ENCODE results near the gene SNRPD2.
"Not testable (repeated sequence)": the region's sequence is repeated elsewhere in the genome, so short reads cannot be mapped to it uniquely, and the experiment has no call there.

The SNRPD2 gene

DNA sequence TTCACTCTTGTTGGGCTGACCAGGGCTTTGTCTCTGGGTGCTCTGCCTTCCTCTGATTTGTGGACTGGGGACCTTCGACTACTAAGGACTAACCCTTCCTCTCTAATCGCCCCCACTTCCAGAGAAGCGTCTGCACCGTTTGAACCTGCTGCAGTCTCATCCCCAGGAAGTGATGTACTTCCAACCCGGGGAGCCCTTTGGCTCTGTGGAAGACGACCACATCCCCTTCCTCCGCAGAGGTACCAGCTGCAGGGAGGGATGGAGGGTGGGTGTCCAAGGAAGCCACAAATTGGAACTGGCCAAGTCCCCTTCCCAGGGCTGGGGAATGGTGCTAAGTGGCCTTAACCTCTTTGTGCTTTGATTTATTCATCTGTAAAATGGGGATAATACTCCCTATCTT lies 9.9 kb upstream of the SNRPD2 start:
- no peak for DNase-seq

DNA sequence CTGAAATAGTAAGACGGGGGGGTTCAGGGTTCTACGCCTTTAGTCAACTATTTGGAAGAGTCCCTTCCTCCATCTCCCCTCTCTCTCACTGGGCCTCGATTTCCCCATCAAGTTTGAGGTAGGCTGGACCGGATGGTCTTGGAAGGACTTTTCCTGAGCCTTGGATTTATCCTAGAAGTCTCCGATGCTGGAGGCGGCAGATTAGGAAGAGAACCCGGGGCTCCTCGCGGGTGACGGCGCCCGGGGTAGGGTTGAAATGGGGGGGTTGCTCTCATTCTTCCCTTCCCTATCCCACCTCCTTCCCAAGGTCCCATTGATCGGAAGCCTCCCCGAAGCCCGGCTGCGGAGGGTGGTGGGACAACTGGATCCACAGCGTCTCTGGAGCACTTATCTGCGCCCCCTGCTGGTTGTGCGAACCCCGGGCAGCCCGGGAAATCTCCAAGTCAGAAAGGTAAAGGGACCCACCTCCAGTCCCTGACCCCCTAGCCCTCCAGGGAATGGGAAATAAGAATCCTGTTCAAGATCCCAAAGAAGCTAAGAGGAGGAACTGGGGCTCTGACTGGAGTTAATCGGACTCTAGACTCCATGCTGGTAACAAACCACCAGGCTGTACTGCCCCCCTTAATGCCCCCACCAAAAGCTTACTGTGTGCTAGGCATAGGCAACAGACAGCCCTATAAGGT lies 1.5 kb upstream of the SNRPD2 start:
- peak; percentile 69 for DNase-seq

DNA sequence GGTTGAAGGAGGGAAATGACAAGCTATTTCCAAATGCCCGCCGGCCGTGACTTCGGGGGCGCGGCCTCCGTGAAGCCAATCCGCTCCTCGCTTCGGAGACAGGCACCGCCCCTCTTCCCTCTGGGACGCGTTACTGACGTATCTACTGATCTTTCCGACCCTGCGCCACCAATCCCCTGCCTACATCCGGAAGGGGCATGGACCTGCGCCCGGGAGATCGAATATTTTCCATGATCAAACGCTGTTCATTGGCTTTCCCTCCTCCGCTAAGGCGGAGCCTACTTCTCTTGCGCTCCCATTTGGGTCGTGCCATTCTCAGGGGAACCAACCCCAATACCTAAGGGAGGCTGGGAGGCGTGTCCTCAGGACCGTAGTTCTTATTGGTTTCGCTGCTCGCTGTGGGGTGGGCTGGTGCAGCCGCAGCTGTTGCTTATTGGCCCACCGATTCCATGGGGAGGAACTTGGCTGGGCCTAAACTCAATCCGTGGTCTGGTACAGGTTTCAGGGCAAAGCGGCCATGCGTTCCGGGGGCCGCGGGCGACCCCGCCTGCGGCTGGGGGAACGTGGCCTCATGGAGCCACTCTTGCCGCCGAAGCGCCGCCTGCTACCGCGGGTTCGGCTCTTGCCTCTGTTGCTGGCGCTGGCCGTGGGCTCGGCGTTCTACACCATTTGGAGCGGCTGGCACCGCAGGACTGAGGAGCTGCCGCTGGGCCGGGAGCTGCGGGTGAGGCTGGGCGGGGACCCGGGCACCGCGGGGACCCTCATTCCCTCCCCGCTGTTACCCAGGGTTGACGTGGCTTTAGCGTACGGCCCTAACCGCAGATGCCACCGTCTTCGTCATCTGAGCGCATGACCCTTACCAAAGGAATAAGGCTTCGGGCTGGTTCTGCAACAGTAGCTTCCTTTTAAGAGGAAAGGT lies 693 bp upstream of the SNRPD2 start, which contains the start of gene QPCTL:
TSS of gene QPCTL (plus strand) at position 480 of the 919 bp plus-strand sequence. CDS start at position 518, 38 bp downstream.
- peak; percentile 100 for DNase-seq

DNA sequence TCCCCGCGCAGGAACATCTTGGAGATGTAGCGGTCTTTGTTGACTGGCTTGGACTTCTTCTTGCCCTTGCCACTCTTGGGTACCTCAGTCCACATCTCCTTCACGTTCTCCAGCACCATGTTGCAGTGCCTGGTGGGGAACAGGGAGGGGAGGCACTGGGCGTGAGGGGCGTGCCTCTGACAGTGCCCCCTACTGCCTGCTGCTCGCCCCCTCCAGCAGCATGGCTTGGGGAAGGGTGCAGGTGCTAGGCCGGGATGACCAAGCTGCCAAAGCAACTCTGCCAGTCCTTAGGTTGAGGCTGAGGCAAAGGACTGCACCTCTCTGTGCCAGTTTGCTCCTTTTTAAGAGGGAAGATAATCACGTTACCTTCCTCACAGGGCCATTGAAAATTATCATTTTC lies 4.2 kb downstream of the SNRPD2 start:
- no peak for DNase-seq

DNA sequence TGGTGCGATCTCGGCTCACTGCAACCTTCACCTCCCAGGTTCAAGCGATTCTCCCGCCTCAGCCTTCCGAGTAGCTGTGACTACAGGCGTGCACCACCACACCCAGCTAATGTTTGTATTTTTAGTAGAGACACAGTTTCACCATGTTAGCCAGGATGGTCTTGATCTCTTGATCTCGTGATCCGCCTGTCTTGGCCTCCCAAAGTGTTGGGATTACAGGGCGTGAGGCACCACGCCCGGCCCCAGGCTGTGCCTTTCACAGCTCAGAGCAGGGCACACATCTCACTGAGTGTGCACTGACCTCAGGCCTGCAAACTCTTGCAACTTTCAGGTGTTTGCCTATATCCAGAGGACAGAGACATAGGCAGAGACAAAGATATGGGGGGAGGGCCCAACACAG lies 6.7 kb downstream of the SNRPD2 start:
- not testable (repeated sequence) for DNase-seq

DNA sequence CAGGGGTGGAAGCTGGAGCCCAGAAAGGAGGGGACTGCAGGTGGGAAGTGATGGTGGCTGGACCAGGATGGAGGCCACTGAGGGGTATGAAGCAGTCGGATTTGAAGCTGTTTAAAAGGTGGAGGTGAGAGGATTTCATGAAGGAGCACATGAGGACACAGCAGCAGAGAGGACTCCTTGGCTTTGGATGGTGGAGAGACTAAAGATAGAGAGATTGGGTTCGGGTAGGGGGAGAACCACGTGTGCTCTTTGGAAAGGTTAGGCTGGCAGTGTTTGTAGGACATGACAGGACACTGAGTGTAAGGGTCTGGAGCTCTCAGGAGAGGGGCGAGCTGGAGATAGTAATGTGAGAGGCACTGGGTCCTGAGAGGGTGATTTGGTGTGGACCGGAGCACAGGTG lies 8.8 kb downstream of the SNRPD2 start:
- no peak for DNase-seq

DNA sequence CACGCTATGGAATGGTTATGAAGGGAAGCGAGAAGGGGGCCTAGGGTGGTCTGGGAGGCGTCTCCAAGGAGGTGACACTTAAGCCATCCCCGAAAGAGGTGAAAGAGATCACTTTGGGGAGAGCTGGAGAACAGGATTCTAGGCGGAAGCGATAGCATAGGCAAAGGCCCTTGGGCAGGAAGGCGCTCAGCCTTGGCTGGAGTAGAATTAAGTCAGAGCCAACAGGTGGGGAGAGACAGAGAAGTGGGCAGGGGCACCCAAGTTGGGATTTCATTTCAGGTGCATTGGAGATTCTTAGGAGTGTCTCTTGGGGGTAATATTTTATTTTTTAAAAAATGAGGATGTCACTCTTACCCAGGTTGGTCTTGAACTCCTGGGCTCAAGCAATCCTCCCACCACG lies 9.6 kb downstream of the SNRPD2 start:
- no peak for DNase-seq

DNA sequence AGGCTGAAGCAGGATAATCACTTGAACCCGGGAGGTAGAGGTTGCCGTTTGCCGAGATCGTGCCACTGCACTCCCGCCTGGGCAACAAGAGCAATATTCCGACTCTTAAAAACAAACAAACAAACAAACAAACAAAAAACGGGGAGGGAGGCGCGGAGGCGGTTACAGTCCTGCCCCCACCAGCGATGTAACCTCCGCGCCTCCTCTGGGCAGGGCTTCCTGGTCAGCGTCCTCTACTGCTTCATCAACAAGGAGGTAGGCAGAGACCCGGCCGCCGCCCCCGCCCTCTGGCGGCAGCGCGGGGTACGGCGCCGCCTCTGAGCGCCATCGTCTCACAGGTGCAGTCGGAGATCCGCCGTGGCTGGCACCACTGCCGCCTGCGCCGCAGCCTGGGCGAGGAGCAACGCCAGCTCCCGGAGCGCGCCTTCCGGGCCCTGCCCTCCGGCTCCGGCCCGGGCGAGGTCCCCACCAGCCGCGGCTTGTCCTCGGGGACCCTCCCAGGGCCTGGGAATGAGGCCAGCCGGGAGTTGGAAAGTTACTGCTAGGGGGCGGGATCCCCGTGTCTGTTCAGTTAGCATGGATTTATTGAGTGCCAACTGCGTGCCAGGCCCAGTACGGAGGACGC lies 10.2 kb downstream of the SNRPD2 start:
- peak; percentile 72 for DNase-seq

DNA sequence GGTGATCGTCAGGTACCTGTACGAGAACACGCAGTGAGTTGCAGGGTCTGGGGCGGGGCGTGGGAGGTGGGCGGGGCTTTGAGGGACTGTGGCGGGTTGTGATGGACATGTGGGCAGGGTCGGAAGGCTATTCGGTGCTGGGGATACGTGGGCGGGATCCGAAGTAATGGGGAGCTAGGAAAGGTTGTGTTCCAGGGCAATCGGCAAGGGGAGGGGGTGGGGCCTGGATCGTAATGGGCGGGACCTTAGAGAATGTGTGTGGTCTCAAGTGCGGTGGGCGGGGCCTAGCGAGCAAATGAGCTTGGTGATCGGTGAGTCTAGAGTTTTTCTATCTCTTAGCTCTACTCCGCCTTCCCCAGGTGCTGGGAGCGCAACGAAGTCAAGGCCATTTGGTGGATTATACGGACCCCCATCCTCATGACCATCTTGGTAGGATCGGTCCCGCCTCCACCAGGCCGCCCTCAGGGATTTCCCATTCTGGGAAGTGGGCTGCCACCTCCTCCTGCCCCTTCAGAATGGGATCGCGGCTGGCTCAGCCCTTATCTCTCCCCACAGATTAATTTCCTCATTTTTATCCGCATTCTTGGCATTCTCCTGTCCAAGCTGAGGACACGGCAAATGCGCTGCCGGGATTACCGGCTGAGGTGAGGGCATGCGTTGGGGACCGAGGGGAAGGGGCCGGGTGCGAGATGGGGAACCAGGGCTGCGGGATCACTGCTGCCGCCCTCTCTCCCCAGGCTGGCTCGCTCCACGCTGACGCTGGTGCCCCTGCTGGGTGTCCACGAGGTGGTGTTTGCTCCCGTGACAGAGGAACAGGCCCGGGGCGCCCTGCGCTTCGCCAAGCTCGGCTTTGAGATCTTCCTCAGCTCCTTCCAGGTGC lies 14.2 kb downstream of the SNRPD2 start:
- DNase-seq = peak; percentile 75

DNA sequence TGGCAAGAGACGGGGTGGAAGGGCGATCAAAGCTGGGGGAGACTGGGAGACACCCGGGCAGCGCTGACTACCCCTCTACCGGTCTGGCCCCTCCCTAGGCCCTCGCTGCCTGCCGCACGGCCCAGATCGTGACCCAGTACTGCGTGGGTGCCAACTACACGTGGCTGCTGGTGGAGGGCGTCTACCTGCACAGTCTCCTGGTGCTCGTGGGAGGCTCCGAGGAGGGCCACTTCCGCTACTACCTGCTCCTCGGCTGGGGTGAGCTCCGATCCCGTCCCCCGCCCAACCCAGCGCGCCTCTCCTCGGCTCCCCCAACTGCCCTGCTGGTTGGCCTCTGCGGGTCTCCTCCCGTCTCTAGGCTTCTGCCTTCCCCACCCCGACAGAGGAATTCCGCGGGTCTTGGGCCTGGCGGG lies 14.9 kb downstream of the SNRPD2 start:
- no peak for DNase-seq

DNA sequence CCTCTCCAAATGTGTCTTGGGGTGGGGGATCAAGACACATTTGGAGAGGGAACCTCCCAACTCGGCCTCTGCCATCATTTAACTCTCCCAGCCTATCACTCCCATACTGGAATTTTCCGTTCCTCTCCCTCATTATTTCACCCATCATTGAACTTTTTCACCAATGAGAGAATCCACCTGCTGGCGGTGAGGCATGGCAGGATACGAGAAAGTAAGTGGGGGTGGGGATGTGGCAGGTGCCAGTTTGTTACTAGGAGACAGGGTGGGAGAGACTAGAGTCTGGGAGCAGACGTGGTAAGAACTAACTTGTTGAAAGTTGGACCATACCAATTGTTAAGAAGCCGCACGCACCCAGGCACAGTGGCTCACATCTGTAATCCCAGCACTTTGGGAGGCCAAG lies 16.8 kb downstream of the SNRPD2 start:
- no peak for DNase-seq

DNA sequence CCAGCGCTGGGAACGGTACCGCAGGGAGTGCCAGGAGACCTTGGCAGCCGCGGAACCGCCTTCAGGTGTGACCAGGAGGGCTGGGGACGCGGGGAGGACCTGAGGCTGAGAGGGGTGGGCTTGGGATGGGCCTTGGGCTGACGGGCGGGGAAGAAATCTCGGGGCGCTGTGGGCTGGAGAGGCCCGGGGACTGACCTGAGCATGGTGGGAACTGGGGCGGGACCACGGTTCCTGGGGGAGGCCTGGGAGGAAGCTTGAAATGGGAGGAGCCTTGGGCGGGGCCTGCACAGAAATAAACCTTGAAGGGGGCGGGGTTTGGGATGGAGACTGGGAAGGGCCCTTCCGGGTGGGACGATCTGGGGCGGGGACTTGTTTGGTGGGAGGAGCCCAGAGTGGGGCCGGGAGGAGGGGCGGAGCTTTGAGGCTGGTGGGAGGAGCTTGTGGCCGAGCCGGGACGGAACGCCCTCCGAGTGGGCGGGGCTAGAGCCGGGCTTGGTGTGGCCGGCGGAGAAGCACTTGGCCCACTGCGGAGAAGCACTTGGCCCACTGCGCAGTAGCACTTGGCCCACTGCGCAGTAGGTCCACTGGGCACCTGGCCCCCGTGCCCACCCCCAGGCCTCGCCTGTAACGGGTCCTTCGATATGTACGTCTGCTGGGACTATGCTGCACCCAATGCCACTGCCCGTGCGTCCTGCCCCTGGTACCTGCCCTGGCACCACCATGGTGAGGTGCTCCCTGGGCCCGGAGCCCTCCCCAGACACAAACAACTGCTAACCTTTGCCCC lies 20.9 kb downstream of the SNRPD2 start:
- DNase-seq = peak; percentile 81

DNA sequence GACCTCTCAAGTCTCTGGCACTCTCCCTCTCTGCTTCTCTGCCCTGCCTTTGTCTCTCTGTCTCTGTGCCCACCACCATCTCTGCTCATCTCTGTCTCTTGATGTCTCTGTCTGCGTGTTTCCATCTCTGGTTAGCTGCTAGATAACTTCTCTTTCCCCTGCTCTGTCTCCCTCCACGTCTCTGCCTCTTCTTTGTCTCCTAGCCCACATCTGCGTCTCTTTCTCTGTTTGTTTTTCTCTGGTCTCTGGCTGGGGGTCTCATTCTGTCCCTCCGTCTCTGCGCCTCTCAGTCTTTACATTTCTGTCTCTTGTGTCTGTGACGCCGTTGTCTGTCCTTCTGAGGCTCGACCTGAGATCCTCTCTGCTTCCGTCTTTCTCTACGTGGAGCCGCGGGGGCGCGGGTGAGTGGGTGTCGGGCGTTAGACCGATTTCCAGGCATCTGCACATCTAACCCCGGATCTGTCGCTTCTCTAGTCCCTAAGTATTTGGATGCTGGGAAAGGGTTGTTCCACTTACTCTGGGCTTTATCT lies 23.3 kb downstream of the SNRPD2 start:
- DNase-seq = no peak

DNA sequence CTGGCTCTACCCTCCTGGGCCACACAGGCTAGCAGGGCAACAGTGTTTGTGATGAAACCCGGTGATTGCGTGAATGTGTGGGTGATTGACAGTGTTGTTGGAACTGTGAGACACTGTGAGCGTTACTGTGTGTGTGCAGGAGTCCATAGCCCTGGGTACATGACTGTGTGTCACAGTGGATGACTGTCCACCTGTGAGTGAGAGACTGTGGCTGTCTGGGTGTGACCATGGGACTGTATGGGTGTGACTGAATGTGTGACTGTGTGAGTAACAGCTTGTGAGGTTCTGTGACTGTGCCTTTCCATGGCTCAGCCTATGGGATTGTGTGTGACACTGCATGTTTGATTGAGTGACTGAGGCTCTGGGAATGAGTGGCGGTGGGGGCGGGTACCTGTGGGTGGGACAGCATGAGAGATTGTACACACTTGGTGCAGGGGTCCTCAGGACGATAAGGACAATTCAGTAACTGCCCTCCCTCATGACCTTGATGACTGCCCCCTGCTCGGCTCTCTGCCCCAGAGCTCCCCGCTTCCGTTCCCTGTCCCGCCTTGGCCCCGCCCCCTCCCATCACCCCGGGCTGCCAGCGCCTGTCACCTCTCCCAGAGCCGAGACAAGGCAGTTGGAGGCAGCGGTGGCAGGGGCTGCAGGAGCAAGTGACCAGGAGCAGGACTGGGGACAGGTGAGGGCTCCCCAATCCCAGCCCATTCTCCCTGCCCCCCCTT lies 24.0 kb downstream of the SNRPD2 start, which contains the start of gene GIPR:
TSS of gene GIPR (plus strand) at position 602 of the 722 bp plus-strand sequence. CDS start 1,300 bp downstream, outside the sequence.
- peak; percentile 60 for DNase-seq

DNA sequence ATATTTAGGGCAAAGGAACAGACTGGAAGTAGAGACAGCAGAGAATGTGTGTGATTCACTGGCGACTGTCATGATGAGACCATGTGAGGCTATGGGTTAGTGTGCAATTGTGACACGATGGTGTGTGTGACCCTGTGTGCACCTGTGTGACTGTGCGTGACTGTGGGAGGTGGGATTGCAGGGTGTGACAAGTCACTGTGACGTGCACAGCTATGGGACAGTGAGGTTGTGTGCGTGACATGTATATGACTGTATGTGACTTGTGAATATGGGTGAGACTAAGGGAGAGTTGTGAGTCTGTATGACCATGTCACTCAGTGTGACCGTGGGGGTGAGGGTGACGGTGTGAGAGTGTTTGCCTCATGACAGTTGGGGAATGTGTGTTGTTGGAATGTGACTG lies 27.2 kb downstream of the SNRPD2 start:
- peak; percentile 18 for DNase-seq

DNA sequence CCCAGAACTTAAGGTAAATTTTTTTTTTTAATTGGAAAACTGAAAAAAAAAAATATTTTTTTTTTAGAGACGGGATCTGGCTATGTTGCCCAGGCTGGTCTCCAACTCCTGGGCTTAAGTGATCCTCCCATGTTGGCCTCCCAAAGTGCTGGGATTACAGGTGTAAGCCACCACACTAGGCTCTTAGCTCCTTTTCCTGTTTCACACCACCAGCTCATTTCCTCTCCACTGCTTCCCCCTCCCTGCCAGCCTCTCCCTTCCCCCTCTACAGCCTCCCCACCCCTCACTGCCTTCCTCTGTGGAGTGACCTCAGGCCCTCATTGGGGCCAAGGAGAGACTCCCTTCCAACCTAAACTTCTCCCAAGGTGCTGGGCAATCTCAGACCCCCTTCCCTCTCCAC lies 28.0 kb downstream of the SNRPD2 start:
- DNase-seq = no peak

DNA sequence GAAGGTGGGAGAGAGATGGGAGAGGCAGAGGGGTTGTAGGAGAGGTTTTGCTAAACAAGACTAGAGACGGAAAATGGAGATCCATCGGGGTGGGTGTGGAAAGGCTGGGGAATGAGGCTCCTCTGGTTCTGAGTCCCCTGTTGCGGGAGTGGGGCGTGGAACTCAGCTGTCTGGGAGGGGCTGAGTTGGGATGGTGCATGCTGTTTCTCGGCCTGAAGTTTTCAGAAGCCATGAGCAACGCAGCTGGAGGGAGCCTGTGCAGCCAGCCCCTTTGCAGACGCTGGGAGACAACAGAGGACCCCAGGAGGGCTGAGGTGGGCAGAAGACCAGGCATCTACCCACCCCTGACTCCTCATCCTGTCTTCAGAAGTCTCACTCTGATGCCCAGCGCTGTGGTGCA lies 31.1 kb downstream of the SNRPD2 start:
- no peak for DNase-seq

DNA sequence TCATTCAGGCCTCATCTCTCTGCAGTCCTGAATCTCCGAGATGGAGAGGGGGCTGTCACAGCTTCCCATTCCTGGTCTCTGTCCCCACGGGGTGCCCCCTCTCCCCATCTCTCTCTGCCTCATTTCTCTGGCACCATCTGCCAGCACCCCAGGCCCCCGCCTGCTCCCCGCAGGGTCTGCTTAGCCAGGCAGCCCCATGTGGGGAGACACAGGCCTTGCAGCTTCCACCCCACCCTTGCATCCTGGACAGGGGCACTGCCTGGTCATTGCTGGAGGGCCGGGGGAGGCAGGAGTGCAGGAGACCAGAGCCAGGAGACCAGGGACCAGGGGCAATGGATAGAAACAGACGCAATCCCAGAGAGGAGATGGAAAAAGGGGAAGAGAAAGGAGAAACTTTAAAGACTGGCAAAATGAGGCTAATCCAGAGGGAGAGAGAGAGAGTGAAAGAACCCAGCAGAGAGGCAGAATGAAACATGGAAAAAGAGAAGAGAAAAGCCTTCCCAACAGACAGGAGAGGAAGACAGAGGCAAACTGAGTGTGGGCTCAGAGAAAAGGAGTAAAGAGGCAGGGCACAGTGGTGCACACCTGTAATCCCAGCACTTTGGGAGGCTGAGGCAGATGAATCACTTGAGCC lies 32.5 kb downstream of the SNRPD2 start:
- DNase-seq = no peak

DNA sequence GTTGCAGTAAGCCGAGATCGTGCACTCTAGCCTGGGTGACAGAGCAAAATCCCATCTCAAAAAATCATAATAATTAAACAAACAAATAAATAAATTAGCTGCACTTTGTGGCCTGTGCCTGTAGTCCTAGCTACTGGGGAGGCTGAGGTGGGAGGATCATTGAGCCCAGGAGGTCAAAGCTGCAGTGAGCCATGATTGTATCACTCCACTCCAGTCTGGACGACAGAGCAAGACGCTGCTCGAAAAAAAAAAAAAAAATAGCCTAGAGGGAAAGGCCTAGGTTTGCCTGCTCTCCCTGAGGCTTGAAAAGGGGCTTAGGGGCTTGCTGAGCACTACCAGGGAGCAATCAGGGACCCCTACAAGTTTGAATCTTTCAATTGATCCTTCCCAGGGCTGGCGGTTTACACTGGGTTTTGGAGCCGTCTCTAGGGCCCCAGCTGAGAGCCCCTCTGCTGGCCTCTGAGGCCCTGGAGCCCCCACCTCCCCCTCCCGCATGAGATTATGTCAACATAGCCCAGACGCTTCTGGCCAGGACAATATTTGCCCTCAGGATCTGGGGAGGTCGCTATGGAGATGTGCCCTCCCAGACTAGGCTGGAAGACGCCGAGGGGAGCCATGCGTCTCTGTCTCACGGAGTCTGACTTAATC lies 34.1 kb downstream of the SNRPD2 start:
- DNase-seq = no peak

DNA sequence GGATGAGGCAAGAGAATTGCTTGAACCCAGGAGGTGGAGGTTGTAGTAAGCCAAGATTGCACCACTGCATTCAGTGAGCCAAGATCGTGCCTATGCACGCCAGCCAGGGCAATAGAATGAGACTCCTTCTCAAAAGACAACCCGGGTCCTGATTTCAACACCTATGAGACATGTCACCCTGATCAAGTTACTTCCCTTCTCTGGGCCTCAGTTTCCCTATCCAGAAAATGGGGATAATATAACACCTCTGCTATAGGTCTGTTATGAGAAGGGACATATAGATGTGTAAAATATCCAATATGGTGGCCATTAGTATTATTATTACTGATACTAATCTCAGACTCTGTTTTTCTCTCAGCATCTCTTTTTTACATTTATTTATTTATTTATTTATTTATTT lies 36.7 kb downstream of the SNRPD2 start:
- no peak for DNase-seq

Measured in fibroblast of skin of right biceps (primary cell).